OCI-LY3 (cell line): ENCODE data around the gene DNA2.
"Not testable (repeated sequence)": the region's sequence is repeated elsewhere in the genome, so short reads cannot be mapped to it uniquely, and the experiment has no call there.

ENCODE experiments used
- H2AFZ ChIP-seq: fragments of 200-600, 300-600 bp; shearing (Covaris generic); 2 replicates; pipeline ENCODE4 v1.6.0; 2014; ENCODE audit warnings: antibody characterized with exemption, low read depth, low read length
- H3K27ac ChIP-seq: fragments of 200-600, 300-600 bp; sonication (generic); 2 replicates; pipeline ENCODE4 v1.5.1; 2014; ENCODE audit warnings: mild to moderate bottlenecking, low read length, moderate library complexity, mixed read lengths
- H3K27me3 ChIP-seq: fragments of 200-600, 300-600 bp; sonication (generic); 2 replicates; pipeline ENCODE4 v1.6.1; 2014; ENCODE audit warnings: low read depth, low read length, mixed read lengths
- H3K36me3 ChIP-seq: fragments of 200-600, 300-600 bp; sonication (generic); replicated peaks from 2 replicates; pipeline ENCODE3; 2014; ENCODE audit warnings: low read depth, low read length, mixed read lengths
- H3K4me1 ChIP-seq: fragments of 300-600, 200-600 bp; sonication (generic); 2 replicates; pipeline ENCODE4 v1.6.1; 2014; ENCODE audit warnings: low read length, mixed read lengths
- H3K4me2 ChIP-seq: fragments of 200-600, 300-600 bp; sonication (generic); 2 replicates; pipeline ENCODE4 v1.6.1; 2014; ENCODE audit warnings: low read length, mixed read lengths
- H3K4me3 ChIP-seq: fragments of 300-600, 200-600 bp; sonication (generic); 2 replicates; pipeline ENCODE4 v1.5.1; 2014; ENCODE audit warnings: antibody characterized with exemption, mild to moderate bottlenecking, low read length, moderate library complexity
- H3K79me2 ChIP-seq: fragments of 300-600, 200-600 bp; shearing (Covaris generic); 2 replicates; pipeline ENCODE4 v1.6.1; 2014; ENCODE audit warnings: mild to moderate bottlenecking, low read length, mixed read lengths
- H3K9ac ChIP-seq: fragments of 300-600, 200-600 bp; shearing (Covaris generic); 2 replicates; pipeline ENCODE4 v1.6.0; 2014; ENCODE audit warnings: mild to moderate bottlenecking, low read length, moderate library complexity
- H3K9me3 ChIP-seq: fragments of 200-600, 300-600 bp; shearing (Covaris generic); 2 replicates; pipeline ENCODE4 v1.6.1; 2014; ENCODE audit warnings: low read length, mixed read lengths; ENCODE audit not compliant: insufficient read depth
- H4K20me1 ChIP-seq: fragments of 200-600, 300-600 bp; sonication (generic); 2 replicates; pipeline ENCODE4 v1.6.1; 2016; ENCODE audit warnings: low read length, mixed read lengths; ENCODE audit not compliant: insufficient read depth
- EZH2phosphoT487 ChIP-seq: fragments of 200-600 bp; shearing (Covaris generic); IDR thresholded peaks from 2 replicates; pipeline ENCODE4 v1.6.1; 2018; ENCODE audit warnings: antibody characterized with exemption, mixed run types, low read depth
- TF ChIP-seq, protein P1 (sequence below): fragments of 200-600, 300-600 bp; sonication (generic); IDR thresholded peaks from 2 replicates; pipeline ENCODE4 v1.5.1; 2014; ENCODE audit warnings: antibody characterized with exemption, low read length, low read depth

Gene DNA2

DNA sequence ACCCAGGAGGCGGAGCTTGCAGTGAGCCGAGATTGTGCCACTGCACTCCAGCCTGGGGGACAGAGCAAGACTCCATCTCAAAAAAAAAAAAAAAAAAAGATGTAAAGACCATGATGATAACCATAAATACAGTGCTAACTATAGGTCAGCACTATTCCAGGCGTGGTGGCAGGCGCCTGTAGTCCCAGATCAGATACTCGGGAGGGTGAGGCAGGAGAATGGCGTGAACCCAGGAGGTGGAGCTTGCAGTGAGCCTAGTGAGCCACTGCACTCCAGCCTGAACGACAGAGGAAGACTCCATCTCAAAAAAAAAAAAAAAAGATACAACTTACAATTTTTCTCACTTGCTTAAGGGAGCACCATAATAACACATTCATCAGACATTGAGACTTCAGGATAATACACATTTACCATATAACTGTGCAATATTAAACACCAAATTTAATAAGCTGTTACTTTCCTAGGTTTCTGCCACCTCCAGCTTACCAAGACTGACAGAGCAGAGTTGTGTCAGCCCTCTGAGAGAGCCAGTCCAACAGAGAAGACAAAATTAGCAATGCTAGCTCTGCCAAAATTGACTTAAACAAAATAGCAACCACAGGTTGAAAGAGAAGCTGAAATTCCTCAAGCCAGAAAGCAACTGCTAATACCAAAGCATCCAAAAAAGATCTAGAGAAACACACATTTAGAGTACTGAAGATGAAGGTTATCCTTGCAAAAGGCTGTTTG is 8.2 kb downstream of the DNA2 start:
- Histone ChIP-seq H3K9ac (no peak overlapping the region), H3K27me3 (no peaks in the 10 kb centered on the region), H3K9me3 (no peaks in the 10 kb centered on the region), H4K20me1 (no peaks in the 10 kb centered on the region), H3K27ac (no peak overlapping the region), H3K4me1 (no peaks in the 10 kb centered on the region), H2AFZ (no peak overlapping the region), H3K36me3 (peaks cover 25% of the 10 kb centered on the region), H3K4me3 (no peak overlapping the region), H3K79me2 (peaks cover 8% of the 10 kb centered on the region), H3K4me2 (no peak overlapping the region)
- TF ChIP-seq, protein P1, sequence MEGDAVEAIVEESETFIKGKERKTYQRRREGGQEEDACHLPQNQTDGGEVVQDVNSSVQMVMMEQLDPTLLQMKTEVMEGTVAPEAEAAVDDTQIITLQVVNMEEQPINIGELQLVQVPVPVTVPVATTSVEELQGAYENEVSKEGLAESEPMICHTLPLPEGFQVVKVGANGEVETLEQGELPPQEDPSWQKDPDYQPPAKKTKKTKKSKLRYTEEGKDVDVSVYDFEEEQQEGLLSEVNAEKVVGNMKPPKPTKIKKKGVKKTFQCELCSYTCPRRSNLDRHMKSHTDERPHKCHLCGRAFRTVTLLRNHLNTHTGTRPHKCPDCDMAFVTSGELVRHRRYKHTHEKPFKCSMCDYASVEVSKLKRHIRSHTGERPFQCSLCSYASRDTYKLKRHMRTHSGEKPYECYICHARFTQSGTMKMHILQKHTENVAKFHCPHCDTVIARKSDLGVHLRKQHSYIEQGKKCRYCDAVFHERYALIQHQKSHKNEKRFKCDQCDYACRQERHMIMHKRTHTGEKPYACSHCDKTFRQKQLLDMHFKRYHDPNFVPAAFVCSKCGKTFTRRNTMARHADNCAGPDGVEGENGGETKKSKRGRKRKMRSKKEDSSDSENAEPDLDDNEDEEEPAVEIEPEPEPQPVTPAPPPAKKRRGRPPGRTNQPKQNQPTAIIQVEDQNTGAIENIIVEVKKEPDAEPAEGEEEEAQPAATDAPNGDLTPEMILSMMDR = no peak
- no peak for TF ChIP-seq EZH2phosphoT487

DNA sequence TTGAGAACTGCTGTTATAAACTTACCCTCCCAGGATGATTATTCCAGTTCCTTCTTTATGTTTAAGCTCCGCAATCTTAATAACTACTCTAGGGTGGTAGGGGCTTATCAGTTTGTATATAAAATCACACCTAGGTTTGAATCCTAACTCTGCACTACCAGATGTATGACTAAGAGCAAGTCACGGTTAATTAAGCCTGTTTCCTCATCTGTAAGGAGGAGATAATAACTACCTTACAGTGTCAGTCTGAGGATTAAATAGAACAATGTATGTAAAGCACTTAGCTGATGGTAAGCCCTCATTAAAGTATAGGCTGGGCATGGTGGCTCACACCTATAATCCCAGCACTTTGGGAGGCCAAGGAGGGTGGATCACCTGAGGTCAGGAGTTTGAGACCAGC is 9.2 kb downstream of the DNA2 start:
- Histone ChIP-seq H3K27ac (no peak overlapping the region), H3K9me3 (no peaks in the 10 kb centered on the region), H3K79me2 (no peaks in the 10 kb centered on the region), H4K20me1 (no peaks in the 10 kb centered on the region), H3K27me3 (no peaks in the 10 kb centered on the region), H3K36me3 (peaks cover 19% of the 10 kb centered on the region), H2AFZ (no peak overlapping the region), H3K4me2 (no peak overlapping the region), H3K4me3 (no peak overlapping the region), H3K4me1 (no peaks in the 10 kb centered on the region), H3K9ac (no peak overlapping the region)
- no peak for TF ChIP-seq EZH2phosphoT487
- TF ChIP-seq, protein P1 = no peak

DNA sequence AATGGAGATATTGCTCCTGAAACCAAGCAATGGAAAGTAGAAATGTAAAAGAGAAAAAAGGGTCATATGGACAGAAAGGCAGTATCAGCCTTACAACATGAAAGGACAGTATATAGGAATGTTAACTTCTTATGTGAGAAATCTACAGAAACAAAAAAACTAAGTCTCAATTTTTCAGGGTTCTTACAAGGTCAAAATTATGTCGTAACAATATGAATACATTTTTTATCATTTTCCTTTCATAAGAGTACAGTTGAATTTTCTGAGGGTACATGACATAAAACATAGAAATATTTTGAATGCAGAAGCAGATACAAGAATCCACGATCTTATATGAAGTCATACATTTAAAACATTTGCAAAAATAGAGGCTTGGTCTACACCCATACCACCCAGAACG is 10.7 kb downstream of the DNA2 start:
- TF ChIP-seq EZH2phosphoT487 = no peak
- TF ChIP-seq, protein P1 = no peak
- no peaks in the 10 kb centered on the region for H3K79me2 ChIP-seq
- peaks cover 25% of the 10 kb centered on the region for H3K36me3 ChIP-seq
- H3K4me3 ChIP-seq = no peak overlapping the region
- H3K27ac ChIP-seq = no peak overlapping the region
- no peak overlapping the region for H3K4me2 ChIP-seq
- no peaks in the 10 kb centered on the region for H4K20me1 ChIP-seq
- H3K9me3 ChIP-seq = no peaks in the 10 kb centered on the region
- no peak overlapping the region for H2AFZ ChIP-seq
- H3K4me1 ChIP-seq = no peaks in the 10 kb centered on the region
- no peaks in the 10 kb centered on the region for H3K27me3 ChIP-seq
- H3K9ac ChIP-seq = no peak overlapping the region

DNA sequence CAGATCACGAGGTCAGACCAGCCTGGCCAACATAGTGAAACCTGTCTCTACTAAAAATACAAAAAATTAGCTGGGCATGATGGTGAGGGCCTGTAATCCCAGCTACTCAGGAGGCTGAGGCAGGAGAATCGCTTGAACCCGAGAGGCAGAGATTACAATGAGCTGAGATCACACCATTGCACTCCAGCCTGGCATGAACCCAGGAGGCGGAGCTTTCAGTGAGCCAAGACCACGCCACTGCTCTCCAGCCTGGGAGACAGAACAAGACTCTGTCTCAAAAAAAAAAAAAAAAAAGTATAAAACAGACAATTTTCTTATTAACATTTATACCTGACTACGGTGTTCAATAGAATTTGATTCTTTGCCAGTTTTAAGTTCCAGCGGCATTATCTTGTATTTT is 22.1 kb downstream of the DNA2 start:
- not testable (repeated sequence) for H4K20me1 ChIP-seq, H3K36me3 ChIP-seq, H3K9ac ChIP-seq, H3K4me3 ChIP-seq, H3K27ac ChIP-seq, H3K4me2 ChIP-seq, H3K79me2 ChIP-seq, H3K4me1 ChIP-seq, H3K9me3 ChIP-seq, H3K27me3 ChIP-seq, H2AFZ ChIP-seq
